Right lobe of liver (tissue), 6 donors: ENCODE data around the gene ZNF865. TPM values are rescaled to one million over a fixed set of nuclear protein-coding genes. Genes with fewer than 3 reads are reported as not detected.

Experiments
- ATAC-seq, 4 donors: fragments of 200-7000 bp; cut with Tn5 transposase; one replicate each; pipeline ENCODE4 v1.9.1; 2020; ENCODE audit warnings: mild to moderate bottlenecking in 4 of 4, moderate library complexity in 4 of 4
- DNase-seq, 3 donors: peaks; one replicate each; pipeline ENCODE4 v3.0.0-alpha.2; 2020
- H3K27ac ChIP-seq, 3 donors: fragments of 200-600 bp; one replicate each; pipeline ENCODE4 v1.8.0; 2022
- H3K27me3 ChIP-seq, 2 donors: fragments of 200-600 bp; one replicate each; pipeline ENCODE4 v1.8.0; 2022
- H3K36me3 ChIP-seq, 4 donors: fragments of 200-600 bp; sonication (generic) in 1 of 4; one replicate each; pipeline versions ENCODE4 v1.5.1 to v1.8.0; 2017 to 2022; ENCODE audit warnings: control low read depth in 1 of 4
- H3K4me1 ChIP-seq, 4 donors: fragments of 200-600 bp; sonication (generic) in 1 of 4; one replicate each; pipeline versions ENCODE4 v1.5.1 to v1.8.0; 2017 to 2022; ENCODE audit warnings: control low read depth in 1 of 4
- H3K4me3 ChIP-seq, 3 donors: fragments of 200-600 bp; one replicate each; pipeline ENCODE4 v1.8.0; 2022
- H3K9me3 ChIP-seq, 4 donors: fragments of 200-600 bp; sonication (generic) in 1 of 4; one replicate each; pipeline versions ENCODE4 v1.5.1 to v1.8.0; 2017 to 2022; ENCODE audit warnings: control low read depth in 1 of 4
- CTCF ChIP-seq, 4 donors: fragments of 200-600 bp in 3 of 4; fragments of 450-650 bp in 1 of 4; IDR thresholded peaks; one replicate each; pipeline versions ENCODE4 v1.5.1 to v1.8.0; 2016 to 2022; ENCODE audit warnings: antibody characterized with exemption in 4 of 4, mild to moderate bottlenecking in 2 of 4
- POLR2A ChIP-seq: fragments of 450-650 bp; IDR thresholded peaks from one replicate; pipeline ENCODE4 v1.6.1; 2017; ENCODE audit warnings: antibody characterized with exemption, mild to moderate bottlenecking
- WGBS: methylation state at CpG from one replicate; pipeline ENCODE4 v1.1.6; 2018; ENCODE audit warnings: low coverage, low lambda C conversion rate; ENCODE audit not compliant: insufficient coverage; ENCODE audit errors: missing lambda C conversion rate; 5-methylcytosine and 5-hydroxymethylcytosine counted together
- intact Hi-C, 2 donors: fragments of 100-400 bp; cut with DNase I; formaldehyde crosslinking; loops; one replicate each; pipeline versions ENCODE4 v1.11.2 to v1.14.1; 2022
- total RNA-seq, 6 experiments: library from RNA; depleted of rRNA in 2 of 6; stranded (reverse); fragments of >200 nt in 2 of 6; fragmentation: NEBNext Ultra II Directional in 3 of 6; extraction: Animal tissue kit (Norgen Biotek cat#: 25700) in 3 of 6; gene quantifications; one replicate each; pipeline versions ENCODE4 v1.1.0 to v1.2.4, GENCODE V29; 2016 to 2023
- donor health status: DM: no; HTN: yes; CAD: no.
- donor health status: DM: no; HTN: no; CAD: no.
- donor health status: DM: no; HTN: no; CAD: no.
- donor health status: DM: no; HTN: yes; CAD: no.
- donor health status: DM: no; HTN: yes; CAD: no.

Gene ZNF865
- total RNA-seq, 6 experiments from 2014 or later = 4.2 to 6.0 (median 4.7) TPM

GRCh38 chr19:55650602-55651230 is 45.3 kb downstream of the ZNF865 start:
- no peak for TF ChIP-seq POLR2A
- no peak for TF ChIP-seq CTCF (IDR thresholded peaks at IDR 0.05)
- 89% methylated on average over 6 of the region's 17 CpGs for WGBS
- Histone ChIP-seq H3K27me3 (no peaks in the 10 kb centered on the region), H3K4me1 (peaks cover 0 to 13% (median 3%) of the 10 kb centered on the region in 4 donors), H3K27ac (no peak overlapping the region), H3K9me3 (no peaks in the 10 kb centered on the region), H3K4me3 (no peak overlapping the region), H3K36me3 (no peaks in the 10 kb centered on the region)
- intact Hi-C loops = no loop called here
- DNase-seq = peak in 1 of 3 donors; percentile 20
- ATAC-seq = no peak

- no peaks in the 10 kb centered on the region for H3K27me3 ChIP-seq
- TF ChIP-seq CTCF (IDR thresholded peaks at IDR 0.05) (no peak), POLR2A (no peak)
- peak in 1 of 3 donors; percentile 22 for DNase-seq
- no peaks in the 10 kb centered on the region for H3K36me3 ChIP-seq
- intact Hi-C loops = no loop called here
- WGBS = 82% methylated on average over 12 of the region's 18 CpGs
- no peak overlapping the region for H3K27ac ChIP-seq
- no peaks in the 10 kb centered on the region for H3K9me3 ChIP-seq
- no peak overlapping the region for H3K4me3 ChIP-seq
- ATAC-seq = no peak
- H3K4me1 ChIP-seq = peaks cover 0 to 18% (median 5%) of the 10 kb centered on the region in 4 donors
Observed at GRCh38 chr19:55651236-55651635, 45.8 kb downstream of the ZNF865 start.

GRCh38 chr19:55652311-55653128 is 47.1 kb downstream of the ZNF865 start:
- no peaks in the 10 kb centered on the region for H3K27me3 ChIP-seq
- no peak overlapping the region for H3K4me3 ChIP-seq
- no peak overlapping the region for H3K27ac ChIP-seq
- no peak for ATAC-seq
- DNase-seq = peak in 2 of 3 donors; percentile 57 to 58
- intact Hi-C loops = no loop called here
- H3K36me3 ChIP-seq = no peaks in the 10 kb centered on the region
- no peaks in the 10 kb centered on the region for H3K9me3 ChIP-seq
- WGBS = 77% methylated on average over 25 of the region's 71 CpGs
- H3K4me1 ChIP-seq = peaks cover 0 to 26% (median 10%) of the 10 kb centered on the region in 4 donors
- TF ChIP-seq CTCF (IDR thresholded peaks at IDR 0.05) (no peak), POLR2A (no peak)

GRCh38 chr19:55653651-55654322 is 48.3 kb downstream of the ZNF865 start:
- peaks cover 0 to 33% (median 12%) of the 10 kb centered on the region in 4 donors for H3K4me1 ChIP-seq
- intact Hi-C loops = no loop called here

More at GRCh38 chr19:55653651-55654322, 48.3 kb downstream of the ZNF865 start:
- H3K36me3 ChIP-seq = no peaks in the 10 kb centered on the region
- ATAC-seq = peak; percentile 69 to 78 (median 74)
- WGBS = 0% methylated on average over 18 of the region's 57 CpGs
- TF ChIP-seq POLR2A (peak; percentile 84), CTCF (IDR thresholded peaks at IDR 0.05) (peak; percentile 98 to 100 (median 99))
- peak overlapping the region; percentile 83 to 99 (median 88) for H3K4me3 ChIP-seq
- DNase-seq = peak; percentile 98
- H3K27me3 ChIP-seq = no peaks in the 10 kb centered on the region
- no peaks in the 10 kb centered on the region for H3K9me3 ChIP-seq
- H3K27ac ChIP-seq = peak overlapping the region; percentile 93 to 96 (median 96)
